ENCODE data around the gene FSD1L.

FSD1L gene

DNA sequence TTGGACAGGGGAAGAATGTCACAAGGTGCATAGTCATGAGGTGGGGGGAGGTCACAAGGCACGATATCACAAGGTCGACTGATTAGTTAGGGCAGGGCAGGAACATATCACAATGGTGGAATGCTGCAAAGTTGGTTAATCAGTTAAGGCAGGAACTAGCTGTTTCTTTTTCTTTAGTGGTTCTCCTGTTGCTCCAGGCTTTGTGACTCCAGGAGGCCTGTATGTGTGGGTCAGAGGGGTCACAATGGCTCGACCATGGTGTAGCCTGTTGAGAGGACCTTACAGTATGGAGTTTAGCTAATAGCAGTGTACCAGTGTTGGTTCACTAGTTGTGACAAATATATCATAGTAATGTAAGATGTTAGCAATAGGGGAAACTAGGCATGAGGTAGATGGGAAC, 12.4 kb upstream of the FSD1L start:
- DNase-seq (ENCODE audit: low read depth in 3 of 3) = no peak

DNA sequence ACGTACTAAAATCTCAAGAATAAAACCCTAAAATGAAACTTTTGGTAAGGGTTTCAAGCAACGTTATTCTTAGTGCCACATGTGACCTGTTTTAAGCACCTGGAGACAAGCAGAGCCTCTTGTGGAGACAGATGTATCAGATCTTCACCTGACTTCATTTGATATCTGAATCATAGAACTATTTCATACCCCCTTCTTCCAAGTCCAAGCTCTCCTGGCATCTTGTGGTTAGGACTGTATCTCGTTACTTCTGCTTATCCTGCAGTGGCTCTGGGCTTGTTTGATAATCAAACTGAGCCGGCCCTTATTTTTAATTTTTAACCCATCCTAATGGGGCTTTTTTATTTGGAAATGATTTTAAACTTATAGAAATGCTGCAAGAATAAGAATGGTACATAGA, 11.1 kb upstream of the FSD1L start:
- DNase-seq (ENCODE audit: low read depth in 3 of 3) = no peak

DNA sequence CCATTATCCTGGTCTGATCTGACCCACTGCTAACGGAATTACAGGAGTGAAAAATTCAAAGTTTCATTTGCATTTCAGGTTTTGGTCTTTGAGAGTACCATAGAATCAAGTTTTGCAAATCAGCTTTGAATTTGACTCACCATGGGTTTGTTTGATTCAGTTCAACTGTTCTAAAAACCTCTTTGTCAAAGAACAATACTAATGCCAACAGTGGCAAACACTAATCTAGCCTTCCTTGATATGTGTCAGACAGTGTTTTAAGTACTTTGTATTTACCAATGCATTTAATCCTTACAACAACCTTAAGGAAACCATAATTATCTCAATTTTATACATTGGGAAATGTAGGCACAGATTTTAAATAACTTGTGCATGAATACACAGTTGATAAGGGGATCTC, 10.1 kb upstream of the FSD1L start:
- no peak for DNase-seq (ENCODE audit: low read depth in 3 of 3)

DNA sequence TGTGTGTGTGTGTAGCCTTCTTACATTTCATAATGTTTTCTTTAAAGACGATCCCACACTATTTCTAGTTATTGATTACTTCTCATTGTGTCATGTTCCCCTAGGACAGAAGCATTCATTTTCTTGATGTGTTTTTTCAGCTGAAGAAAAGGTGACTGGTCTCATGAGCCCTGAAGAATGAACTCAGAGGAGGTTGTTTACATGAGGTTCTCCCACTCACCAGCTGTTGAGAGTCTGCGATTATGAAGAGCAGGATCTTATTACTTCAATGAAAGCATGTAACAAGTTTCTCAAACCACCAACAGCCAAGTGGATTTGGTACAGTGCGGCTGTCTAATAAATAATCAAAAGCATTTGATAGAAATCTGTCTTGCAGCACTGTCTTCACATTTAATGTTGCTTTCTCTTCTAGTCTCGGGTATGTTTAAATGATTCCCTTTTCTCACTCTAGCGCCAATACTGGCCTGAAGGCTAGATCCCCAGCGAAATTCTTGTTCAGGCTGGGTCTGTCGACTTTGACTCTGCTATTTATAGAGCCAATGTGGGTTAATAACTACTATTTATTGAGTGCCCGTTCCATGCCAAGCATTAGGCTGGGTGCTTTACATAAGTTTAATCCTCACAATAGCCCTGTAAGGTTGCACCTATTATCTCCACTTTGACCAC, 9.6 kb upstream of the FSD1L start:
- DNase-seq (ENCODE audit: low read depth in 3 of 3) = no peak

DNA sequence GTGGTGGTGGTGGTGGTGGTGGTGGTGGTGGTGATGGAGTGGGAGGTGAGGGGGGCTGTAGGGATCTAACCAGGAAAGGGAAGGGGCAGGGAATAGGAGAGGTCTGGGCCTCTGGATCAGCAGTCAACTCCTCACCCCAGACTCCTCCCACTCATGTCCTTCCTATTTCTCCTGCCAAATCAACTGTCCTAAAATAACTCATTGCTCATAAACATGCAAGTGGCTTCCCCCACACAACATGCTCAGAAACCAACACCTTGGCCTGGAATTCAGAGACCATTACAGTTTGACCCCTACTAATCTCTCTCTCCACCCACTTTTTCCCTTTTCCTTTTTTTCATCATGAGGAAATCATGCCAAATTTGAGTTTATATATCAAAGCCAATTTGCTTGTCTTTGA, 8.4 kb upstream of the FSD1L start:
- DNase-seq (ENCODE audit: low read depth in 3 of 3) = no peak

DNA sequence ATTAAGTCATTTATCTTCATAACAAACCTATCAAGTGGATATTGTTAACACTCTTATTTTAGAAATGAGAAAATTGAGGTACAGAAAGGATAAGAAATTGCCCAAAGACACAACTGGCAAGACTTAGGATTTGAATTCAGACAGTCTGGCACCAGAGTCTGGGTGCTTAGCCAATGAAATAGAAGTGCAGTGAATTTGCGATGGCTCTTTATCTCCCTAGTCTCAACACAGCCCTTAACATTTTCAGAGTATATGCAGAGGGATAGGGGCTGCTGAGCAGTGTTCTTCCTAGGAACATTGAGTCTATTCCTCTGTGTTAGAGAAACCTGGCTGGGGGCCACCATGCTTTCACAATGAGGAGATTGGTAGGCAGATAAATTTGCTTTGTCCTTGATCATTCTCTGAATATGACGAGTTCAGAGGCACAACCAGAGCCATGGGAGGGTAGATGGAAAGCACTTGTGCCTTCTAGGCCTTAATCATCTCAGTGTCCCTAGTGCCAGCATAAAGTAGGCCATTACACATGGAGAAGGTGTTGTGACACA, 6.1 kb upstream of the FSD1L start:
- no peak for DNase-seq (ENCODE audit: low read depth in 3 of 3)

DNA sequence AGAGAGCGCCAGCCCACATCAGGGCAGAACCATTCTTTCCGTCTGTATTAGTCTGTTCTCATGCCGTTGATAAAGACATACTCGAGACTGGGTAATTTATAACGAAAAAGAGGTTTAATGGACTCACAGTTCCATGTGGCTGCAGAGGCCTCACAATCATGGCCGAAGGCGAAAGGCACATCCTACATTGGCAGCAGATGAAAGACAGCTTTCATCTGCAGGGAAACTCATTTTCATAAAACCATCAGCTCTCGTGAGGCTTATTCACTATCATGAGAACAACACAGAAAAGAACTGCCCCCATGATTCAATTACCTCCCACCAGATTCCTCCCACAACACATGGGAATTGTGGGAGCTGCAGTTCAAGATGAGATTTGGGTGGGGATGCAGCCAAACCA, 4.7 kb upstream of the FSD1L start:
- no peak for DNase-seq (ENCODE audit: low read depth in 3 of 3)

DNA sequence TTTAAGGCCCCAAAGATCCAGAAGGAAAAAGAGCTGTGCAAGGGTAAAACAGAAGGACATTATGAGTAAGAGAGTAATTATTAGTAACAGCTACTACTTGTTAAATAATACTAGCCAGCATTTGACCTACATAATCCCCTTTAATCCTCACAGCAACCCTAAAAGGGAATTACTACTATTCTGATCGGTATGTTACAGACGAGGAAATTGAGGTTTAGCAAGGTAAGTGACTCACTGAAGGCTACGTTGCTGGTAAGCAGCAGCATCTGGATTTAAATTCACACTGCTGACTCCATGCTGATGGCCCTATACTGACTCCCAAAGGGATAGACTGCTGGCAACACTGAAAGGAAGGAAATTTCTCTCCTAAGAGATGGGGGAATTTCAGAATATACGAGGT, 3.7 kb upstream of the FSD1L start:
- no peak for DNase-seq (ENCODE audit: low read depth in 3 of 3)

DNA sequence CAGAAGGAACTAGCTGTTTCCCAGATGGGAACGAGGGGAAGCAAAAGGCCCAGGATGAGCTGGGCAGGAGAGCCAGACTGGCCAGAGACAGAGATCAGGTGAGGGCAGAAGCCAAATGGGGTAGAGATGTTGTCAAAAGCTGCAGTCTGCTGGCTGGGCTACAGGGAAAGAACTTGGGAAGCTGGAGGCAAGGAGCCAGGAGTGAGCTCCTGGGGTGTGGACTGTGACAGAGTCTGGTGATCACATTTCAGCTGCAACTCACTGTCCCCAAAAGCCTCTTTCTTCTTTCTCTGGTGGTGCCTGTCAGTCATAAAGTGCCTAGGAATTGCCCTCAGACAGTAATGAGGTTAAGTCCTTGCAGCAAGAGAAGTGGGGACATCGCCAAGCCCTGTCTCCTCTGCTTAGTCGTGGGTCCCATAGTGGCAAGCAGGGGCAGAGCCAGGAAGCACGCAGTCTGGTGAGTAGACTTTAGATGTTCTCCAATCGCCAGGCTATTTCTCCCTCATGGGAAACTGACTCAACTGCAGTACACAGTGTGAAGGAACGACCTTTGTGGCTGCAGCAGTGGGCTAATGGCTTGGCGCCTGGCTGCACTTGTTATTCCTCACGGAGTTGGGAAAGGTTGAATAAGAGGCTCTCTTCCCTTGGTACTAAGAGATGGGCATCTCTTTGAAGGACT, 2.5 kb upstream of the FSD1L start:
- no peak for DNase-seq (ENCODE audit: low read depth in 3 of 3)

DNA sequence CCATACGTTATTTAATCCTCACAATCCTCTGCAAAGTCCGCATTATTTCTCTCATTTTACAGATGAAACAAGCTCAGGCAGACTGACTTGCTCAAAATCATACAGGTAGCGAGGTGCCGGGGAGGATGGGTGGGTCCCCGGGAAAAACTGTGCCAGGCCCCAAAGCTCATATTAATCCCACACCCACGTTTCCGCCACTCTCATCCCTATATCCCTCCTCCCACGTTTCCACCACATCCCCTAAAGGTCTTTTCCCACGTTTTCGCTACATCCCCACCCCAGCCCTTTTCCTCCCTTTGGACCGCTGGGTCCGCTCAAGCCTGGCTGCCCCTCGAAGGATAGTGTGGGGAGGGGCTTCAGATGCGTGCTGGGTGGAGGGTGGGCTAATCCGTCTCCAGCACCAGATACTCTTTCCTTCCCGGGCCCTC, 434 bp upstream of the FSD1L start:
- no peak for DNase-seq (ENCODE audit: low read depth in 3 of 3)

DNA sequence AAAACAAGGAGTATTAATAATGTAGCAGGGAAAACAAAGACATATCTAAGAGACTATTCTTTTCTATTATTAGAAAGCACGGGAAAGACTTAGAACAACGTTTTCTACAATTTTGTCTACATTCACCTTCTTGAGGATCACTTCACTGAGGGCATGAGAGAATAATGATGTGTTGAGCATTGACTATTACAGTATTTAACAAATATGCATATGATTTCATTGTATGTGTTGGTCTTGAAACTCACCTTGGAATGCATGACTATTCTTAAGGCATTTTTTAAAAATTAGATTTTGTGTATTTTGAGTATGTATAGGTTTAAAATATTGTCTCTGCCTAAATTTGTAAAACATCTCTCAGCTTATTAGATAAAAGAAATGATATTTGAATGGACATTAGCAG, 1.2 kb downstream of the FSD1L start:
- DNase-seq (ENCODE audit: low read depth in 3 of 3) = no peak

DNA sequence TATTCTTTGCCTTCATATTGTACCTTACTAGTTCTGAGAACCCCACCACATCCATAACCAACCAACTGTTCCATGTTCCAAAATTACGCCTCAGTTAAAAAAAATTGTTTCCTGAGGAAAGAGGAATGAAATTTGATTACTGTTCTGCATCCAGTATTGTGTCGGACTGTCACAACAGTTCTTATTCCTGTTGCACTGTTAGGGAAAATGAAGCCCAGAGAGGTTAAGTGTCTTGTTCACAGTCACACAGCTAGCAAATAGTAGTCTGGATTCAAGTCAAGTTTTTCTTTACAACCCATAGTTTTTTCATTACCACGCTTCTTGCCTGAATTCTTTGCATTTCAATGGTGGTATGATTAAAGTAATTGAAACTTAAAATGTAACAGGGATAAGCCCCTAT, 4.4 kb downstream of the FSD1L start:
- no peak for DNase-seq (ENCODE audit: low read depth in 3 of 3)

DNA sequence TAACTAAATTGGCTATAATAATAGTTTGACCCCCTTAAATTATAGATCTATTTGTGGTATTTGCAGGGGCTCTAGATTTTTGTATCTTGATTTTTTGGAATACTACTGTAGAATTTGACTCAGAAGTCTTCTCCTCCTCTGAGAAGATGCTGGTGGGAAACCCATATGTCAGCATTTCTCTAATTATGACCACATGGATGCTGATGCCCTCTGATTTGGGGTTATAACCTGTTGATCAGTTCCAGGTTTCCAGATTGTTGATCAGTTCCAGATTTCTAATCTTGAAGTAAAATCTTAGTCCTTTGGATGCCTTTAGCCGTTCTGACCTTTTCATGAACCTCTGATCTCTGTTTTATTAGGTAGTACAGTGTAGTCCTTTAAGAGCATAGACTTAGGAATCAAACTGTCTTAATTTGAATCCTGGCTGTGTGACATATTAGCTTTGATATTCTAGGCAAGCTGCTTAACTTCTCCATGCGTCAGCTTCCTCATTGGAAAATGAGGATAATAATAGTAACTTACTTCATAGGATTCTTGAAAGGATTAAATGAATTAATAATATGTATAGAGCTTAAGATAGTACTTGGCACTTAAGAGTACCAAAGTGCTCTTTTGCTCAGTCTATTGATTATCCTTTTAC, 8.1 kb downstream of the FSD1L start:
- no peak for DNase-seq (ENCODE audit: low read depth in 3 of 3)

DNA sequence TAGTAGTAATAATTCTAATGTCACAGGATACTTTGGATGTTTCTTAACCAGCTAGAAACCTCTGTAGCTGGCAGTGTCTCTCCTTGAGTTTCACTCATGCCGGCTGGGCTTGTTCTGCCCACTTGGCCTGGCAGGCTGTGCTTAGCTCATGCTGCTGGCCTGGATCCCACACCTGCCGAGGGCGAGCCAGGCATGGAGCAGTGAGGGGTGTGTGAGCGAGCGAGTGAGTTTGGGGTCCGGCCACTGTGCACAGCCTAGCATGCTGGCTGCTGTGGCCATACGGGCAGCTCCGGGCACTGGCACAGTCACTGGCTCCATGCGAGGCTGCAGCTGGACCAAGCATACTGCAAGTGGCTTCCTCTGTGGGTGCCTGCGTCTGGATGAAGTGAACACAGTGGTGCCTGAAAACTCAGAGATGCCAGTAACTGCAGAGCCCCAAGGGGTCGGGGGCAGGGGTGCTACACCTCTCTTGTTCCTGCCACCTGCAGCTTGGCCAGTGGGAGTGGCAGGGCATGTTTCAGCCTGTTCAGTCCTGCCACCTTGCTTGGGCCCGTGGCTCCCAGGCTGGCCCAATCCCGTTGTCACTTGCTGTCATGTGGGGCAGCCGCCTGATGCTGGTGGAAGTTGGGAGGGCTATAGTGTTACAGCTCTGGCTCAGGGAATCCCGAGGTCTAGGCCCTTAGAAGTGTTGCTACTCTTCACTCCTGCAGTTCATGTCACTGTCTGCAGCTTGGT, 9.9 kb downstream of the FSD1L start:
- DNase-seq (ENCODE audit: low read depth in 3 of 3) = no peak

DNA sequence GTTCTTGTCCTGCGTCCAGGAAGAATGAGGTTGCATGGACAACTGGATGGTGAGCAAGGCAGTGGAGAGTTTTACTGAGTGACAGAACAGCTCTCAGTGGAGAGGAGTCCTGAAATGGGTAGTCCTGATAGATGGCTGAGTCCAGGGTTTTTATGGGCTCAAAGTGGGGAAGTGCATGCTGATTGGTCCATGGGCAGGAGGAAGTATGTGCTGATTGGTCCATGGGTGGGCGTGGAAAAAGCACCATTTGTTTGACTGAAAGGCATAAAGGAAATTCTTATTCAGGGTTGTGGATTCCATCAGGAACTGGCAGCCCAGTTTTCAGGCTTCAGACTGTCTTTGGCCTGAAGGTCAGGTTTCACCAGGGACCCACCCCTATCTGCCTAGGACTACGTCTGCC, 10.6 kb downstream of the FSD1L start:
- DNase-seq (ENCODE audit: low read depth in 3 of 3) = no peak

DNA sequence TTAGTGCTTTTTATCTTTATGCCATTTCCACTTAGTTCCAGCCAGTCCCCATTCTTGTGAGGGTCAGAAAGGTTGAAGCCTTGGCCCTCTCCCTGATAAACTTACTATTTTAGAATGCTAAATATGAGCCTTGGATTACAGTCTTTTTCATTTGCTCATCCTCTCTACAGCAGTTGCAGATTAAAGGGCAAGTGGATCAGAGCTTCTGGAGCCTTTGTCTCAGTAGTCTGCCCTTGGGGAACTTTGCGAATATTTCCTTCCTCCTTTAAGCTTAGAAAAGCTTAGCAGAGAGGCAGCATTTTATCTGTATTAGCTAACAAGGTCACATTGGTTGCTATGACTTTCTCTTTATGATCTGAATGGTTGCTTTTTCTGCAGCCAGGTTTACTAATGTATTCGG, 11.5 kb downstream of the FSD1L start:
- no peak for DNase-seq (ENCODE audit: low read depth in 3 of 3)

DNA sequence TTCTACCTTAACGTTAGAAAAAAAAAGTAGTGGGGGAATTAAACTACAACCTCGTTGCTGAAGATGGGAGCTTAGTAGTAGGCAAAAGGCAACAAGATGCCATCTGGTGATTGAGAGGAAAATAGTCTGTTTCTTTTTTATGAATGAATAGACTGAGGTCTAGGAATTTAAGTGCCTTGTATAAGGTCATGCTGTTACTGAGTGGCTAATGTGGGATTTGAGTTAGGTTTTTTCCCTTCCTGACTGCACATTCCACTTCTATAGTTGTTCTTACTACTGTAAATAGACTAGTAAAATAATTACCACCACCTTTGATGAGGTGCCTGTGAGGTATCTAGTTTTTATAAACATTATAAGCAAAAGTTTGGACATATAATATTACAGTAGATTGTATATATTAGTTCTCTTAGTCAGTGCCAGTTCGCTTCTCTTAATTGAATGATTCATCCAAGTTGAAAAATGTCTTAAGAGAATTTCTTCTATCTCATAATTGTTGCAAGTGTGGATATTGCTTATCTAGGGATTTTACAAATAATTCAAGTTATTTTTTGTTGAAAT, 19.1 kb downstream of the FSD1L start:
- no peak for DNase-seq (ENCODE audit: low read depth in 3 of 3)

DNA sequence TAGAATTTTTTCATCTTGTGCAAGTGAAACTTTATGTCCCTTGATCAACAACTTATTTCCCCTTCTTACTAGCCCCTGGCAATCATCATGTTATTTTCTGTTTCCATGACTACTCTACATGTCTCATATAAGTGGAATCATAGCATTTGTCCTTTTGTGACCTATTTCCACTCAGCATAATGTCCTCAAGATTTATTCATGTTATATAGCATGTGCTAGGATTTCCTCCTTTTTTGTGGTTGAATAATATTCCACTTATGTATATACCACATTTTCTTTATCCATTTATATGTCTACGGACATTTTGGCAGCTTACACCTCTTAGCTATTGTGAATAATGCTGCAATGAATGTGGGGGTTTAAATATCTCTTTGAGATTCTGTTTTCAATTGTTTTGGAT, 21.0 kb downstream of the FSD1L start:
- DNase-seq (ENCODE audit: low read depth in 3 of 3) = no peak

DNA sequence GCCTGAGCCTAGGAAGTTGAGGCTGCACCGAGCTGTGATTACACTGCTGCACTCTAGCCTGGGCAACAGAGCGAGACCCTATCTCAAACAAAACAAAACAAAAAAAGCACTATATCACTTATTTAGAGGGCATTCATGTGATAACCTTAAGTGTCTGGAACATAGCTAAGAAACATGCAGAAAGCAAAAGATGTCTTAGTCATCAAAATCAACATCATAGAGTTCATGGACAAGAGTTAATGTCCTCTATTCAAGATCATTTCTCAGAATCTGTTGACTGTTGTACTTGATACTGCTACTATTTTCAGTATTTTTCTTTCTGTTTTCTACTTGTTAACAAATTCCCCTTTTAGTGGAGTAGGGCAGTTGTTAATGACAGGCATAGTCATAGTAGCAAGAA, 25.4 kb downstream of the FSD1L start:
- DNase-seq (ENCODE audit: low read depth in 3 of 3) = no peak

DNA sequence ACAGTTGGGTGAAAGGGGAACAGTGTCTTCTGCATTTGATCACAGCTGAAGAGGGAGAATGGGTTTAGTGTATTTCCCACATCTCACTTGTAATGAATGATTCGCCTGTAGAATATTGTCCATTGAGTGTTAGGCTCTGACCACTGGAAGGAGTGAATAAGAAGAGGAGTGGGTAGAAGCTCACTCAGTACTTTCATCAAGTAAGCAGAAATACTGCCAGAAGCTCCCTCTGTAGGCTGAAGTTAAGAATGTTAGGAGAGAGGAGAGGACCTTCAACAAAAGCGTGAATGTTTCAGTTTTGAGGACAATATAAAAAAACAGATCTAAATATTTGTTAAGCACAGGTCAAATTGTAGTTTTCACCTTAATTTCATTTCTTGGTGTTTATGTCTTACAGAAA, 27.5 kb downstream of the FSD1L start:
- no peak for DNase-seq (ENCODE audit: low read depth in 3 of 3)

DNA sequence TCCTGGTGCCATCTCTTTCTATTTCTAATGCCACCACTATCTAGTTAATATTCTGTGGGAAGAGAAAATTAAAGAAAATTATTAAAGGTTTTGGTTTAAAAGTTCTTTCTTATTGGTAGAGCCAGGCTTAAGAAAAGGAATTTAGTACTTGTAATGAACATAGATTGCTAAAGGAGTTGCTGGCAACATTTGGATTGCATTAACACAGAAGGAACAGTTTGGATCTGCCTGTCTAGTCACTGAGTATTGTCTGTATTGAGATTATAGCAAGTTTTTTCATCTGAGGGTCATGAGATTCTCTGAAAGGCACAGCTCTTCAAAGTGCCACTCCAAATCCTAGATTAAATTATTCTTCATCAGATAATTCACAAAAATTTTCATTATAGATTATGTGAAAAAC, 32.0 kb downstream of the FSD1L start:
- no peak for DNase-seq (ENCODE audit: low read depth in 3 of 3)

DNA sequence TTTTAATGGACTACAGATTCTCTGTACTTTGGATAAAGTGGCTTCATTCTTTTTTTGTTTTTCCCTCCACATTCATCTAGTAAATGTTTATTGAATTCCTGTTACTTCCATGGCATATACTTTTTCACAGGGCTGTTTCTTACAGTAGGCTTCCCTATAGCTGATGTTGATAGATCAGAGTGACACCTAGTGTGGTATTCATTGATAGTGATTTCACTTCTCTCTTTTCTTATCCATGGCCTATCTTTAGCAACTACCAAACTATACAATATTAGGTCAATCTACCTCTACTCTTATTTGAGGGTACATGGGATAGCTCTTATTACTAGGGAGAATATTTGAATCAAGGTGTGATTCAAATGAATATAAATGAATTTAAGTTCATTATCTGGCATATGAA, 35.8 kb downstream of the FSD1L start:
- DNase-seq (ENCODE audit: low read depth in 3 of 3) = no peak

Measured in stimulated activated CD4-positive, alpha-beta T cell treated with anti-CD3 and anti-CD28 coated beads, TNF-alpha, amount 100 ng/mL, for 48 hours (primary cell).